Measurements from ENCODE around the gene RHNO1.

- TF ChIP-seq CTCF (IDR thresholded peaks at IDR 0.05): no peak
- TF ChIP-seq POLR2AphosphoS5 (IDR thresholded peaks at IDR 0.05): no peak
Observed at GRCh38 chr12:2933586-2933985, 56.6 kb downstream of the RHNO1 start.

Measured in upper lobe of left lung (tissue), 4 donors.